ENCODE results near the gene MAP3K13. TPM values are rescaled to one million over a fixed set of nuclear protein-coding genes. Genes with fewer than 3 reads are reported as not detected.
A peak's percentile ranks its signal among the peaks of the same experiment; 100 is the strongest.

The MAP3K13 gene
- total and polyA plus RNA-seq, 2 donors = 11.3 to 34.5 TPM

DNA sequence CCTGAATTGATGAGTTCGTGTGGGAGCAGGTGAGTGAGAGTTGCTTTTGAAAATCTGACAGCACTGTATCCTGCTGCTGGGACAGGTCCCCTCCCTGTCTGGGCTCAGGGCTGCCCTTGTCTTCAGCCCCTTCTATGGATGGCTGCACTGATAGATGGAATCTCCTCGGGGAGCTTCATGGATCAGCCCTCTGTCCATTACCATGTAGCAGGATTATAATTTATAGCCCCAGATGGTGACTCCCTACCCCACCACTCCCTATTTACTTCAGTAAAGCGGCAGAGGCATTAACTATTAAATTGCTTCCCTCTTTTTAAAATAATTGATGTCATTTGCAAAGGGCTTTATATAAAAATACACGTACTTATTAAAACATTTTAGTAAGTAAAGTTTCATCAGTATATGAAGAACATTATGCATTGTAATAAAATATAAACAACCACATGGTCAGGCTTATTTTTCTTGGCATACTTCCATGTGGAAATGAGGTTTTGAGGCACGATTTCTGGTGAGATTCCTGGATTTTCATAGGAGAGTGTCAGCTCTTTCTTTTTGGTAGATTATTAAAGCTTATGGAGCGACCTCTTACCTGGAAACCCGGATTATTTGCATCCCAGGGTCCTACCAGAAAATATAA is 38.5 kb downstream of the MAP3K13 start:
- no peaks in the 10 kb centered on the region for H3K4me1 ChIP-seq (ENCODE audit: control insufficient read depth in 2 of 2, insufficient read depth in 2 of 2, low read length in 2 of 2)
- H3K27ac ChIP-seq (ENCODE audit: low read depth in 1 of 2, low read length in 1 of 2) = peak overlapping the region in 1 of 2 donors; percentile 8
- H3K36me3 ChIP-seq (ENCODE audit: control insufficient read depth in 2 of 2, insufficient read depth in 2 of 2, low read length in 1 of 2) = no peaks in the 10 kb centered on the region
- 84% methylated on average over 7 of the region's 7 CpGs for WGBS
- no peaks in the 10 kb centered on the region for H3K27me3 ChIP-seq (ENCODE audit: control insufficient read depth in 2 of 2, insufficient read depth in 1 of 2, low read length in 1 of 2)
- H3K9me3 ChIP-seq (ENCODE audit: control insufficient read depth in 2 of 2, insufficient read depth in 1 of 2, low read length in 1 of 2) = no peaks in the 10 kb centered on the region
- no peak overlapping the region for H3K4me3 ChIP-seq (ENCODE audit: low read length in 2 of 2)
- DNase-seq (ENCODE audit: low read depth in 6 of 9, low spot score in 9 of 9) = no peak

DNA sequence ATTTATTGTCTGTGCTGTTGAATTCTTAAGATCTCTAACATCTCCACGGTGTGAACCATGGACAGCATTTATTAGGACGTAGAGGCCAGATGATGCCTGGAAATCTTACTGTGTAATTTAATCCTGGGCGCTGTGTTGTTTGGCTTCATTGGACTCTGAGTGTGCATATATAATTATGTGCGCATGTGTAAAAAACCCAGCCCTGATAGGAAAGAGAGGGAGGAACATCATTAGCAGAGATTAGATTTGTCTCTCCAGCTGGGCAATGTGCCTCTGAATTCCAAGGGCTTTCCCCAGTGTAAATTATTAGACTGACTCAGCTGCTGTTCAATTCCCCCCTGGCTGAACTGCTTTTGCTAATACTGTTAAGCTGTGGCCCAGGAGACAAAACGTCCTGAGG is 39.6 kb downstream of the MAP3K13 start:
- H3K4me3 ChIP-seq (ENCODE audit: low read length in 2 of 2) = no peak overlapping the region
- H3K27ac ChIP-seq (ENCODE audit: low read depth in 1 of 2, low read length in 1 of 2) = no peak overlapping the region
- no peaks in the 10 kb centered on the region for H3K4me1 ChIP-seq (ENCODE audit: control insufficient read depth in 2 of 2, insufficient read depth in 2 of 2, low read length in 2 of 2)
- H3K27me3 ChIP-seq (ENCODE audit: control insufficient read depth in 2 of 2, insufficient read depth in 1 of 2, low read length in 1 of 2) = no peaks in the 10 kb centered on the region
- no peaks in the 10 kb centered on the region for H3K9me3 ChIP-seq (ENCODE audit: control insufficient read depth in 2 of 2, insufficient read depth in 1 of 2, low read length in 1 of 2)
- H3K36me3 ChIP-seq (ENCODE audit: control insufficient read depth in 2 of 2, insufficient read depth in 2 of 2, low read length in 1 of 2) = no peaks in the 10 kb centered on the region
- peak in 2 of 9 donors; percentile 3 to 16 for DNase-seq (ENCODE audit: low read depth in 6 of 9, low spot score in 9 of 9)
- WGBS = 94% methylated on average over 5 of the region's 5 CpGs

DNA sequence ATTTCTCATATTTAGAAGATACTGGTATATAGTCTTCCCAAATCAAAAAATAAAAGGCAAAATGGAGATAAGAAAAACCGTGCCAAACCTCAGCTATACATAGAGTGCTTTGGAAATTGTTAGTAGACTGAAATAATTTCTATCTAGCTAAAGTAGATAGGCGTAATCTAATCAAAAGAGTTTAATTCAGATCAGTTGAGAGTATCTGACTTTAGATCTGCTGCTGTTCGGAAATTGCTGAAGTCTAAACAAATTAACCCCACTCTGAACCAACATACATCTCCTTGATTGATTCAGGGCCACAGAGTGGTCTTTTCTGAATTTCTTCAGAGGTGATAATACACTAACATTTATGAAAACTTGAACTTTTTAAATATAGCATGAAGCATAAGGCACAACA is 40.1 kb downstream of the MAP3K13 start:
- Histone ChIP-seq H3K27me3 (ENCODE audit: control insufficient read depth in 2 of 2, insufficient read depth in 1 of 2, low read length in 1 of 2) (no peaks in the 10 kb centered on the region), H3K4me1 (ENCODE audit: control insufficient read depth in 2 of 2, insufficient read depth in 2 of 2, low read length in 2 of 2) (no peaks in the 10 kb centered on the region), H3K27ac (ENCODE audit: low read depth in 1 of 2, low read length in 1 of 2) (peak overlapping the region in 1 of 2 donors; percentile 23), H3K4me3 (ENCODE audit: low read length in 2 of 2) (no peak overlapping the region), H3K9me3 (ENCODE audit: control insufficient read depth in 2 of 2, insufficient read depth in 1 of 2, low read length in 1 of 2) (no peaks in the 10 kb centered on the region), H3K36me3 (ENCODE audit: control insufficient read depth in 2 of 2, insufficient read depth in 2 of 2, low read length in 1 of 2) (no peaks in the 10 kb centered on the region)
- no peak for DNase-seq (ENCODE audit: low read depth in 6 of 9, low spot score in 9 of 9)
- WGBS = 92% methylated on average over 3 of the region's 3 CpGs

DNA sequence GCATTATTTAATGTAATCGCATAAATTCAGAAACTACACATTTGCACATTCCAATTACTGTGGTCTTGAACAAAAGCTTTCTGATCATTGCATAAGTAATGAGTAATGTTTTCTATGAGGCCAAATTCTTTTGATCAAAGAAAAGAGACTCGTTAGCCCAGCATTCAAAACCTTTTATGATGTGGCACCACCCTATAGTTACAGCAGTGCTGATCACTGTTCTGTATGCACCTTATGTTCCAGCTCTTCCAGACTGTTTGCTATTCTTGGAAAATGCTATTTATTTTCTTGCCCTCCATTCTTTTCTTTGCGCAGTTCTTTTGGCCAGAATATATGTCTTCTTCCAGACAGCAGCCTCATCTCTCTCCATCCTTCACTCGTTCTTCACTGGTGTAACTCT is 42.3 kb downstream of the MAP3K13 start:
- H3K27ac ChIP-seq (ENCODE audit: low read depth in 1 of 2, low read length in 1 of 2) = no peak overlapping the region
- WGBS = 97% methylated on average over 4 of the region's 4 CpGs

DNA sequence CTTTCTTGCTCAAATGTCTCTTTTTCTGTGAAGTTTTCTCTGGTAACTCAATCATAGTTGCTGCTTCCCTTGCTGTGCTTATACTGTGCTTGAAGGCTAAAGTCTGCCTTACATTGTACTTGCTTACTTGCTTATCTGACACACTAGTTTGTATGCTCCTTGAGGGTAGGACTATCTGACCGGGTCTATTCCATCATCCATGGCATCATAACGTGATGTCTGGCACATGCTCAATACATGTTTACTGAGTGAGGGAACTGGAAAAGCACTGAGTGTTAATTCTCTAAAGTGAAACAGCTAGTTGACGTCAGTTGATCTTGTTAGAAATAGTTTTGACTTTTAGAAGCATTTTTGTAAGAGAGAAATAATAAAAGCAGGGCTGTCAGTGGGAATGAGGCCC is 42.7 kb downstream of the MAP3K13 start:
- H3K36me3 ChIP-seq (ENCODE audit: control insufficient read depth in 2 of 2, insufficient read depth in 2 of 2, low read length in 1 of 2) = no peaks in the 10 kb centered on the region
- no peak for DNase-seq (ENCODE audit: low read depth in 6 of 9, low spot score in 9 of 9)
- no peaks in the 10 kb centered on the region for H3K4me1 ChIP-seq (ENCODE audit: control insufficient read depth in 2 of 2, insufficient read depth in 2 of 2, low read length in 2 of 2)
- 97% methylated on average over 3 of the region's 3 CpGs for WGBS
- no peak overlapping the region for H3K4me3 ChIP-seq (ENCODE audit: low read length in 2 of 2)
- no peak overlapping the region for H3K27ac ChIP-seq (ENCODE audit: low read depth in 1 of 2, low read length in 1 of 2)
- no peaks in the 10 kb centered on the region for H3K9me3 ChIP-seq (ENCODE audit: control insufficient read depth in 2 of 2, insufficient read depth in 1 of 2, low read length in 1 of 2)
- no peaks in the 10 kb centered on the region for H3K27me3 ChIP-seq (ENCODE audit: control insufficient read depth in 2 of 2, insufficient read depth in 1 of 2, low read length in 1 of 2)

More for the DNA sequence above, 42.3 kb downstream of the MAP3K13 start:
- no peaks in the 10 kb centered on the region for H3K4me1 ChIP-seq (ENCODE audit: control insufficient read depth in 2 of 2, insufficient read depth in 2 of 2, low read length in 2 of 2)
- no peaks in the 10 kb centered on the region for H3K27me3 ChIP-seq (ENCODE audit: control insufficient read depth in 2 of 2, insufficient read depth in 1 of 2, low read length in 1 of 2)
- H3K4me3 ChIP-seq (ENCODE audit: low read length in 2 of 2) = no peak overlapping the region
- DNase-seq (ENCODE audit: low read depth in 6 of 9, low spot score in 9 of 9) = no peak
- no peaks in the 10 kb centered on the region for H3K9me3 ChIP-seq (ENCODE audit: control insufficient read depth in 2 of 2, insufficient read depth in 1 of 2, low read length in 1 of 2)
- H3K36me3 ChIP-seq (ENCODE audit: control insufficient read depth in 2 of 2, insufficient read depth in 2 of 2, low read length in 1 of 2) = no peaks in the 10 kb centered on the region

DNA sequence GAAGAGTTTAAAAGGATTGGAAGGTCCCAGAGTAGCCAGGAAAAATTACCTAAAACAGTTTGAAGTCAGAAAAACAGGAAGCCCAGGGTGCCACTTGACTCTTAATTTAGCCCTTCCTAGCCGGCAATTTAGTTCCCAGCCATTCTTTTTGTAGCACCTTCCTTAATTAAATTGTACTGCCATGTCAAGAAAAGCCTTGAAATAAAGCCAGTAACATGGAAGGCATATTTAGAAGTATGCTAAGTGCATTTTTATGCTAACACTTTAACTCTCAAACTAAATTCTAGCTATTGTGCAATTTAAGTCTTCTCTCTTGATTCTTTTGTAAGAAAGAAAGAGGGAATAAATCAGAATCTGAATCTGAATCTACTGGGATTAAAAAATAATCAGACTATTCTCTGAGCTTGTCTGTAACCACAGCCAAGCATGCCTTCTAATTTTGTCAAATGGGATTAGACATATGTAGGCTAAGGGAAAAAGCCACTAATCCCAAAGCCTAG is 43.2 kb downstream of the MAP3K13 start:
- DNase-seq (ENCODE audit: low read depth in 6 of 9, low spot score in 9 of 9) = no peak
- no peak overlapping the region for H3K27ac ChIP-seq (ENCODE audit: low read depth in 1 of 2, low read length in 1 of 2)
- WGBS = 56% methylated on average over 1 of the region's 1 CpG

DNA sequence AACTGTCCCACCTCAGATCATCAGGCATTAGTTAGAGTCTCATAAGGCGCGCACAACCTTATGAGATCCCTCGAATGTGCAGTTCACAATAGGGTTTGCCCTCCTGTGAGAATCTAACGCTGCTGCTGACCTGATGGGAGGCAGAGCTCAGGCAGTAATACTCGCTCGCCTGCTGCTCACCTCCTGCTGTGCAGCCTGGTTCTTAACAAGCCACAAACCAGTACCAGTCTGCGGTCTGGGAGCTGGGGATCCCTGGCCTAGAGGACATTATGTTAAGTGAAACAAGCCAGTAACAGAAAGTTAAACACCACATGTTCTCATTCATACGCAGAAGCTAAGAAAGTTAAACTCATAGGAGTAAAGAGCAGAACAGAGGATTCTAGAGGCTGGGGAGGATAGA is 47.0 kb downstream of the MAP3K13 start:
- no peaks in the 10 kb centered on the region for H3K27me3 ChIP-seq (ENCODE audit: control insufficient read depth in 2 of 2, insufficient read depth in 1 of 2, low read length in 1 of 2)
- no peaks in the 10 kb centered on the region for H3K4me1 ChIP-seq (ENCODE audit: control insufficient read depth in 2 of 2, insufficient read depth in 2 of 2, low read length in 2 of 2)
- no peaks in the 10 kb centered on the region for H3K36me3 ChIP-seq (ENCODE audit: control insufficient read depth in 2 of 2, insufficient read depth in 2 of 2, low read length in 1 of 2)
- no peak overlapping the region for H3K27ac ChIP-seq (ENCODE audit: low read depth in 1 of 2, low read length in 1 of 2)
- no peak overlapping the region for H3K4me3 ChIP-seq (ENCODE audit: low read length in 2 of 2)
- DNase-seq (ENCODE audit: low read depth in 6 of 9, low spot score in 9 of 9) = no peak
- 90% methylated on average over 8 of the region's 8 CpGs for WGBS
- H3K9me3 ChIP-seq (ENCODE audit: control insufficient read depth in 2 of 2, insufficient read depth in 1 of 2, low read length in 1 of 2) = no peaks in the 10 kb centered on the region

More for the DNA sequence above, 43.2 kb downstream of the MAP3K13 start:
- Histone ChIP-seq H3K27me3 (ENCODE audit: control insufficient read depth in 2 of 2, insufficient read depth in 1 of 2, low read length in 1 of 2) (no peaks in the 10 kb centered on the region), H3K9me3 (ENCODE audit: control insufficient read depth in 2 of 2, insufficient read depth in 1 of 2, low read length in 1 of 2) (no peaks in the 10 kb centered on the region), H3K4me3 (ENCODE audit: low read length in 2 of 2) (no peak overlapping the region), H3K36me3 (ENCODE audit: control insufficient read depth in 2 of 2, insufficient read depth in 2 of 2, low read length in 1 of 2) (no peaks in the 10 kb centered on the region), H3K4me1 (ENCODE audit: control insufficient read depth in 2 of 2, insufficient read depth in 2 of 2, low read length in 2 of 2) (no peaks in the 10 kb centered on the region)

DNA sequence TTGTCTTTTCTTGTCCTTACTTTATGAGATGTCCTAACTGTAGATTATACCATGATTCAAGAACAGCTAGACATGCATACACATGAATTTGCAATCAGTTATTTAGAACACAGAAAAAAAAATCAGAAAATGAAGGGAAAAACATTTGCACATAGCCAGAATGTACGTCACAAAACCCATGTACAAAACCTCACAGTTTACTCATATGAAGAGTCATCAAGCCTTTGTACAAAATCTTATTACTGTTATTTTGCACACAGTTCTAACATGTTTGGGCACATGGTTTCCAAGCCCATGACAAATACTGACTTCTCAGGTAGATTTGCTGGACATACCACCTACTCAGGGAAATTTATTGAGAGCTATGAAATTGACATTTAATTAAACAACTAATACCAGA is 48.2 kb downstream of the MAP3K13 start:
- Histone ChIP-seq H3K4me1 (ENCODE audit: control insufficient read depth in 2 of 2, insufficient read depth in 2 of 2, low read length in 2 of 2) (no peaks in the 10 kb centered on the region), H3K36me3 (ENCODE audit: control insufficient read depth in 2 of 2, insufficient read depth in 2 of 2, low read length in 1 of 2) (no peaks in the 10 kb centered on the region), H3K4me3 (ENCODE audit: low read length in 2 of 2) (no peak overlapping the region), H3K27ac (ENCODE audit: low read depth in 1 of 2, low read length in 1 of 2) (no peak overlapping the region), H3K27me3 (ENCODE audit: control insufficient read depth in 2 of 2, insufficient read depth in 1 of 2, low read length in 1 of 2) (no peaks in the 10 kb centered on the region), H3K9me3 (ENCODE audit: control insufficient read depth in 2 of 2, insufficient read depth in 1 of 2, low read length in 1 of 2) (no peaks in the 10 kb centered on the region)
- WGBS = 97% methylated on average over 1 of the region's 1 CpG
- no peak for DNase-seq (ENCODE audit: low read depth in 6 of 9, low spot score in 9 of 9)

DNA sequence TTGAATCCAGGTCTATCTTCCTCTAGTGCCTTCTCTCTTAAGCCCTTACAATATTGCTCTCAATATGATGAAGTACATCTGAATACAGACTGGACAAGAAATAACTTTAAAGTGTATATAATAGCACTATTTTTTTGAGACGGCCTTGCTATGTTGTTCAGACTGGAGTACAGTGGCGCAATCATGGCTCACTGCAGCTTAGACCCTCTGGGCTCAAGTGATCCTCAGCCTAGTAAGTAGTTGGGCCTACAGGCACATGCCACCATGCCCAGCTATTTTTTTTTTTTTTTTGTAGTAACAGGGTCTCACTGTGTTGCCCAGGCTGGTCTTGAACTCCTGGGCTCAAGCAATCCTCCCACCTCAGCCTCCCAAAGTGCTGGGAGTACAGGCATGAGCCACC is 53.6 kb downstream of the MAP3K13 start:
- no peaks in the 10 kb centered on the region for H3K4me1 ChIP-seq (ENCODE audit: control insufficient read depth in 2 of 2, insufficient read depth in 2 of 2, low read length in 2 of 2)
- H3K27me3 ChIP-seq (ENCODE audit: control insufficient read depth in 2 of 2, insufficient read depth in 1 of 2, low read length in 1 of 2) = no peaks in the 10 kb centered on the region
- H3K4me3 ChIP-seq (ENCODE audit: low read length in 2 of 2) = no peak overlapping the region
- 92% methylated on average over 2 of the region's 2 CpGs for WGBS
- no peaks in the 10 kb centered on the region for H3K36me3 ChIP-seq (ENCODE audit: control insufficient read depth in 2 of 2, insufficient read depth in 2 of 2, low read length in 1 of 2)
- H3K9me3 ChIP-seq (ENCODE audit: control insufficient read depth in 2 of 2, insufficient read depth in 1 of 2, low read length in 1 of 2) = no peaks in the 10 kb centered on the region
- no peak for DNase-seq (ENCODE audit: low read depth in 6 of 9, low spot score in 9 of 9)
- H3K27ac ChIP-seq (ENCODE audit: low read depth in 1 of 2, low read length in 1 of 2) = no peak overlapping the region
